H1 (cell line): ENCODE data around the gene TMED8. TPM values are rescaled to one million over a fixed set of nuclear protein-coding genes. Genes with fewer than 3 reads are reported as not detected.

ENCODE experiments used
- CTCF ChIA-PET: fragments of 300-600 bp; sonication (Branson Sonifier 250); formaldehyde crosslinking; loops from one replicate; lab custom pipeline; 2021; ENCODE audit not compliant: partially characterized antibody; lab: Charles Lee
- POLR2A ChIA-PET: fragments of 300-600 bp; sonication (Branson Sonifier 250); formaldehyde crosslinking; loops from one replicate; lab custom pipeline; 2021; ENCODE audit warnings: inconsistent platforms; ENCODE audit not compliant: partially characterized antibody; lab: Charles Lee
- DNase-seq, 2 experiments: peaks; one replicate each; pipeline versions ENCODE4 v3.0.0 to v3.0.0-alpha.2; 2010 to 2022; ENCODE audit warnings: low spot score in 2 of 2, low read depth in 1 of 2, mixed read lengths in 1 of 2
- FAIRE-seq: peaks from 2 replicates; lab custom pipeline; 2011; peaks lifted over from hg19 to GRCh38; lab: Jason Lieb, UNC
- H2AFZ ChIP-seq: 2 replicates; pipeline ENCODE4 v1.8.1; 2012; ENCODE audit warnings: low read length, inconsistent platforms
- H2AK5ac ChIP-seq: 2 replicates; pipeline ENCODE4 v1.6.1; 2013; ENCODE audit warnings: low read depth, low read length
- H2BK120ac ChIP-seq: replicated peaks from 2 replicates; pipeline ENCODE3; 2013; ENCODE audit warnings: low read depth, low read length, inconsistent platforms
- H2BK12ac ChIP-seq: 2 replicates; pipeline ENCODE4 v1.6.1; 2013; ENCODE audit warnings: low read depth, low read length
- H2BK15ac ChIP-seq: 2 replicates; pipeline ENCODE4 v1.6.1; 2013; ENCODE audit warnings: low read length
- H2BK20ac ChIP-seq: 2 replicates; pipeline ENCODE4 v1.6.1; 2013; ENCODE audit warnings: low read length
- H2BK5ac ChIP-seq: 2 replicates; pipeline ENCODE4 v1.6.1; 2013; ENCODE audit warnings: low read depth, low read length
- H3K14ac ChIP-seq: 2 replicates; pipeline ENCODE4 v1.6.1; 2013; ENCODE audit warnings: inconsistent platforms; ENCODE audit not compliant: insufficient read length
- H3K18ac ChIP-seq: 2 replicates; pipeline ENCODE4 v1.6.1; 2013; ENCODE audit warnings: low read length; ENCODE audit errors: extremely low read depth
- H3K23ac ChIP-seq: 2 replicates; pipeline ENCODE4 v1.6.1; 2013; ENCODE audit warnings: inconsistent platforms; ENCODE audit not compliant: insufficient read length
- H3K23me2 ChIP-seq: 2 replicates; pipeline ENCODE4 v1.6.1; 2013; ENCODE audit warnings: low read depth, low read length
- H3K27ac ChIP-seq: 2 replicates; pipeline ENCODE4 v1.6.1; 2011; ENCODE audit warnings: low read depth, low read length, inconsistent platforms
- H3K27me3 ChIP-seq, 4 experiments: replicated peaks in 1 of 4; 1 replicate in 1 of 4; 2 replicates in 3 of 4; pipeline versions ENCODE4 v1.6.1 to v1.8.1; 2011 to 2013; ENCODE audit warnings: low read length in 3 of 4, mild to moderate bottlenecking in 3 of 4, inconsistent platforms in 2 of 4, mixed read lengths in 2 of 4, moderate library complexity in 1 of 4; ENCODE audit not compliant: control insufficient read depth in 3 of 4, insufficient read depth in 3 of 4; ENCODE audit errors: extremely low read depth in 1 of 4
- H3K36me3 ChIP-seq, 4 experiments: 2 replicates each; pipeline versions ENCODE4 v1.6.1 to v1.8.1; 2011 to 2013; ENCODE audit warnings: mild to moderate bottlenecking in 4 of 4, low read length in 3 of 4, moderate library complexity in 2 of 4, control low read depth in 1 of 4, inconsistent platforms in 1 of 4; ENCODE audit not compliant: insufficient read depth in 4 of 4, control insufficient read depth in 2 of 4
- H3K4ac ChIP-seq: replicated peaks from 2 replicates; pipeline ENCODE3; 2013; ENCODE audit warnings: low read length, low read depth, mixed read lengths, inconsistent platforms; ENCODE audit not compliant: insufficient read length
- H3K4me1 ChIP-seq, 4 experiments: replicated peaks in 1 of 4; 1 replicate in 1 of 4; 2 replicates in 3 of 4; pipeline versions ENCODE4 v1.6.1 to v1.8.1; 2011 to 2013; ENCODE audit warnings: low read length in 3 of 4, inconsistent platforms in 2 of 4, mixed read lengths in 1 of 4; ENCODE audit not compliant: insufficient read depth in 4 of 4, control insufficient read depth in 3 of 4
- H3K4me2 ChIP-seq, 2 experiments: 2 replicates each; pipeline versions ENCODE4 v1.6.1 to v1.8.1; 2011 to 2013; ENCODE audit warnings: low read depth in 2 of 2, low read length in 2 of 2, control low read depth in 1 of 2, inconsistent platforms in 1 of 2, mild to moderate bottlenecking in 1 of 2; ENCODE audit not compliant: insufficient read depth in 1 of 2
- H3K4me3 ChIP-seq, 4 experiments: fragments of 200-600, 300-600 bp in 1 of 4; sonication (generic), shearing (Covaris generic), sonication (Bioruptor Twin) in 1 of 4; 2 replicates each; pipeline versions ENCODE4 v1.5.1 to v1.8.1; 2011 to 2016; ENCODE audit warnings: low read length in 4 of 4, low read depth in 3 of 4, control low read depth in 2 of 4, inconsistent platforms in 2 of 4, mild to moderate bottlenecking in 2 of 4, mixed read lengths in 1 of 4, moderate library complexity in 1 of 4; ENCODE audit not compliant: insufficient read depth in 2 of 4; ENCODE audit errors: extremely low read depth in 1 of 4
- H3K56ac ChIP-seq: replicated peaks from 2 replicates; pipeline ENCODE3; 2013; ENCODE audit warnings: low read depth, mild to moderate bottlenecking, mixed read lengths, low read length, inconsistent platforms; ENCODE audit not compliant: insufficient read length
- H3K79me1 ChIP-seq: 2 replicates; pipeline ENCODE4 v1.6.1; 2013; ENCODE audit warnings: low read depth, low read length, control low read depth
- H3K79me2 ChIP-seq, 2 experiments: 2 replicates each; pipeline versions ENCODE4 v1.6.1 to v1.8.1; 2012 to 2013; ENCODE audit warnings: low read length in 2 of 2, mild to moderate bottlenecking in 2 of 2, inconsistent platforms in 1 of 2; ENCODE audit not compliant: insufficient read depth in 2 of 2, control insufficient read depth in 1 of 2
- H3K9ac ChIP-seq, 4 experiments: replicated peaks in 1 of 4; 1 replicate in 1 of 4; 2 replicates in 3 of 4; pipeline versions ENCODE4 v1.6.1 to v1.8.1; 2011 to 2013; ENCODE audit warnings: low read depth in 3 of 4, low read length in 3 of 4, control low read depth in 2 of 4, mild to moderate bottlenecking in 2 of 4, moderate library complexity in 2 of 4, inconsistent platforms in 1 of 4; ENCODE audit errors: extremely low read depth in 1 of 4
- H3K9me3 ChIP-seq, 2 experiments: 2 replicates each; pipeline versions ENCODE4 v1.6.1 to v1.8.1; 2012 to 2013; ENCODE audit warnings: mild to moderate bottlenecking in 2 of 2, moderate library complexity in 2 of 2, control low read depth in 1 of 2, inconsistent platforms in 1 of 2, low read depth in 1 of 2, low read length in 1 of 2, mixed read lengths in 1 of 2; ENCODE audit not compliant: insufficient read depth in 2 of 2
- H4K20me1 ChIP-seq, 2 experiments: replicated peaks in 1 of 2; 2 replicates each; pipeline versions ENCODE3 to v1.8.1; 2011 to 2013; ENCODE audit warnings: inconsistent platforms in 2 of 2, low read length in 2 of 2, mild to moderate bottlenecking in 1 of 2; ENCODE audit not compliant: insufficient read depth in 2 of 2, control insufficient read depth in 1 of 2
- H4K5ac ChIP-seq: 2 replicates; pipeline ENCODE4 v1.6.1; 2013; ENCODE audit warnings: low read length, low read depth, mixed read lengths, inconsistent platforms; ENCODE audit not compliant: insufficient read length
- H4K8ac ChIP-seq: 2 replicates; pipeline ENCODE4 v1.8.0; 2013; ENCODE audit warnings: mild to moderate bottlenecking, moderate library complexity, low read length, inconsistent platforms; ENCODE audit not compliant: insufficient read depth; ENCODE audit errors: extremely low read depth
- H4K91ac ChIP-seq: replicated peaks from 2 replicates; pipeline ENCODE3; 2013; ENCODE audit warnings: low read length, mixed read lengths, inconsistent platforms; ENCODE audit not compliant: insufficient read length
- ATF3 ChIP-seq: IDR thresholded peaks from 2 replicates; pipeline ENCODE4 v1.6.1; 2011; ENCODE audit warnings: low read depth, mild to moderate bottlenecking, low read length; ENCODE audit not compliant: insufficient read depth
- CTCF ChIP-seq, 3 experiments: IDR thresholded peaks; 1 replicate in 2 of 3; 2 replicates in 1 of 3; pipeline versions ENCODE4 v1.5.1 to v1.6.1; 2011; ENCODE audit warnings: low read length in 3 of 3, mild to moderate bottlenecking in 3 of 3, inconsistent platforms in 2 of 3, low read depth in 1 of 3, moderate library complexity in 1 of 3; ENCODE audit not compliant: insufficient read depth in 1 of 3; ENCODE audit errors: control extremely low read depth in 1 of 3
- JUN ChIP-seq: IDR thresholded peaks from 2 replicates; pipeline ENCODE4 v1.6.1; 2011; ENCODE audit warnings: low read depth, mild to moderate bottlenecking, improper control_type of control experiment, low read length
- MAFK ChIP-seq: IDR thresholded peaks from 2 replicates; pipeline ENCODE4 v1.6.1; 2012; ENCODE audit warnings: low read depth, mild to moderate bottlenecking, improper control_type of control experiment, low read length
- MAX ChIP-seq: IDR thresholded peaks from 2 replicates; pipeline ENCODE4 v1.6.1; 2012; ENCODE audit warnings: inconsistent platforms
- TAF7 ChIP-seq: optimal IDR thresholded peaks from 2 replicates; pipeline ENCODE3; 2011; ENCODE audit warnings: low read depth, mild to moderate bottlenecking, inconsistent platforms, low read length, moderate library complexity, borderline replicate concordance
- TCF12 ChIP-seq: IDR thresholded peaks from 2 replicates; pipeline ENCODE4 v1.6.1; 2011; ENCODE audit warnings: low read depth, mild to moderate bottlenecking, low read length
- WGBS, 2 experiments: shearing (Covaris generic) in 1 of 2; methylation state at CpG; one replicate each; pipeline versions ENCODE4 v1.1.6 to v1.1.7; 2013 to 2015; ENCODE audit warnings: low lambda C conversion rate in 2 of 2, mixed read lengths in 2 of 2, inconsistent platforms in 1 of 2, low coverage in 1 of 2, missing lambda C conversion rate in 1 of 2; ENCODE audit not compliant: insufficient replicate concordance in 2 of 2, insufficient coverage in 1 of 2, insufficient read length in 1 of 2; ENCODE audit errors: extremely low coverage in 1 of 2, missing lambda C conversion rate in 1 of 2; 5-methylcytosine and 5-hydroxymethylcytosine counted together
- polyA plus RNA-seq, 7 experiments: library from polyadenylated mRNA; depleted of rRNA in 3 of 7; stranded (reverse) in 5 of 7; unstranded in 2 of 7; fragments of >200 nt in 5 of 7; fragments of 200-250 nt in 2 of 7; gene quantifications; 1 replicate in 5 of 7; 2 replicates in 1 of 7; 4 replicates in 1 of 7; pipeline versions ENCODE4 v1.2.1 to v1.2.3, GENCODE V29; 2011 to 2013; ENCODE audit warnings: missing spikeins in 2 of 7, mixed read lengths in 2 of 7
- total RNA-seq: library from RNA; stranded (reverse); fragmentation: NEBNext Ultra II Directional; extraction: Animal tissue kit (Norgen Biotek cat#: 25700); gene quantifications from 2 replicates; pipeline ENCODE4 v1.2.1, GENCODE V29; 2021

TMED8 gene
- total and polyA plus RNA-seq, 2 of the 8 experiments (the other 6 are each of a cell fraction or from before 2014, with no cell fraction given): 5.5 to 13.4 TPM

GRCh38 chr14:77314539-77315457, 62.1 kb downstream of the TMED8 start:
- Histone ChIP-seq H3K36me3 (no peaks in the 10 kb centered on the region), H2AFZ (no peak overlapping the region), H3K79me1 (peaks cover 13% of the 10 kb centered on the region), H3K4me2 (peak overlapping the region in 1 of 2 experiments; percentile 43; a peak in 2 of 4 replicates), H3K56ac (no peak overlapping the region), H4K8ac (peak overlapping the region; percentile 64; the same call in 1 of the 2 replicates), H2BK120ac (no peak overlapping the region), H3K23ac (no peak overlapping the region), H3K79me2 (peaks cover 6 to 54% of the 10 kb centered on the region in 2 experiments), H3K4me1 (peaks cover 11 to 28% (median 16%) of the 10 kb centered on the region in 4 experiments; a peak in 6 of 7 replicates), H2BK12ac (peak overlapping the region; percentile 63), H4K91ac (no peak overlapping the region), H3K27me3 (no peaks in the 10 kb centered on the region), H3K9ac (peak overlapping the region in 1 of 4 experiments; percentile 14; a peak in 2 of 7 replicates), H2BK15ac (no peak overlapping the region; the same call in 1 of the 2 replicates), H4K5ac (peak overlapping the region; percentile 0), H2AK5ac (peak overlapping the region; percentile 89), H4K20me1 (peaks cover 0 to 2% of the 10 kb centered on the region in 2 experiments), H3K4me3 (no peak overlapping the region), H2BK5ac (peak overlapping the region; percentile 20), H3K23me2 (no peaks in the 10 kb centered on the region), H3K27ac (peak overlapping the region; percentile 73), H2BK20ac (peak overlapping the region; percentile 37), H3K18ac (peak overlapping the region; percentile 80), H3K14ac (no peak overlapping the region), H3K9me3 (no peaks in the 10 kb centered on the region), H3K4ac (no peak overlapping the region)
- POLR2A ChIA-PET: interaction anchor here (0.6 to 1.6 kb wide), 5 partner anchors 17 to 210 kb away, joined by 3 to 6 read pairs (median 3); partner anchors contain the start of genes AHSA1 and VIPAS39
- DNase-seq (no peak), FAIRE-seq (no peak)
- CTCF ChIA-PET: interaction anchor here (0.6 to 8.6 kb wide), 40 partner anchors 11 to 440 kb away, joined by 3 to 353 read pairs (median 4); partner anchors contain the start of genes SAMD15, TMED8 and ZDHHC22
- WGBS, 2 experiments: 84% methylated on average over 10 of the region's 10 CpGs; no CpG with 5 or more reads in 1 of the 2 experiments
- TF ChIP-seq MAFK (no peak), JUN (no peak), ATF3 (no peak), MAX (no peak), TAF7 (no peak), CTCF (IDR thresholded peaks at IDR 0.05; ENCODE audit: control extremely low read depth in 1 of 3, insufficient read depth in 1 of 3, low read depth in 1 of 3, low read length in 3 of 3) (no peak), TCF12 (no peak)
